ENCODE measurements around the gene PIR.
A peak's percentile ranks its signal among the peaks of the same experiment; 100 is the strongest.

PIR gene

DNA sequence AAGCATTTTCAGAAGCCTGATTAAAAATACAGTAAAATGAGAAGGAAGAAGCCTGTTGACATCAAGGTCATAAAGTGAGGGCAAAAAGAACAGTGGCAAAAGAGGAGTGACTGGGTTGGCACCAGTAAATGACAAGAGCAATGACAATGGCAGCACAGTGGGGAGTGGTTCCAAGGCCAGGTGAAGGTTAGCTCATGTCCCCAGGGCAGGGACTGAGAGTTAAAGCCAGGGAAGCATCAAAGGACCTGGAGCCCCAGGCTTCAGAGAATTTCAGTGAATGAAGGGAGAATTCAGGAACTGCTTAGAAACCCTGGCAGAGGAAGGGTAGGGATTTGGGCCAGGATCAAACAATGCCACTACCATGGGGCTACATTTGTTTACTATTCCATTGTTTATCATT is 149.0 kb downstream of the PIR start:
- DNase-seq (ENCODE audit: low spot score): no peak

DNA sequence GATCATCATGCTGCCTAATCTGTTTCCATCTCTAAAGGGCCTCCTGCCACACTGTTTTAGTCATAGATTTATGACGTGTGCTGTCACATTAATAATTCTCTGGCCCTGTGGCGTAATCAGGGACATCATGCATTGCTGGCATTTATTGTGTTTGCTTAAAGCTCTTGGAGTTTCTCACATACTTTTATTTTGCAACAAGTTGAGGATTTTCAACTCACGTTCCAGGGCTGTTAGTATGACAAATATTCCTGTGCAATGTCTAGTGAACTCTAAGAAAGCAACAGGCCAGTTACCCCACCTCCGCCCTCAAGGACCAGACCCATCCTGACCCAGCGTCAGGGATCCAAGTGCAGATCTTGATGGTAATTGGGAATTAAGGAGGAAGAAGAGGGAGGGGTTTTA is 150.1 kb downstream of the PIR start:
- no peak for DNase-seq (ENCODE audit: low spot score)

DNA sequence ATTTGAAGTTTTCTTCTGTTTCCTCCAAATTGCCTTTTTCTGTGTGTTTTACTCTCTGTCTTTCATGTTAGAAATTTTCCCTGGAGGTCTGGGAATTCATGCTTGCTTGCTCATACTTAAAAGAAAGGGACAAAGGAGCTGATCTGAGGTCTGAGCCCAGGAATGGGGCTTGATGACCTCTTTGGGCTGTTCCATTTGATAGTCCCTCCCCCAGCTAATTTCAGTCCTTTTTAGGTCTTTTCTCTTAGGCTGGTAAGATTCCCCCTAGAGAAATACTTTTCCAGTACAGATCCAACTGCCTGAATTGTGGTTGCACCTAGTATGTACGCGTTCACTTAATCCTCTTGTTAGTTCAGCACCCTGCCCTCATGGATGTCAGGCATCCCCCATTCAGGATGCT is 152.3 kb downstream of the PIR start:
- no peak for DNase-seq (ENCODE audit: low spot score)

DNA sequence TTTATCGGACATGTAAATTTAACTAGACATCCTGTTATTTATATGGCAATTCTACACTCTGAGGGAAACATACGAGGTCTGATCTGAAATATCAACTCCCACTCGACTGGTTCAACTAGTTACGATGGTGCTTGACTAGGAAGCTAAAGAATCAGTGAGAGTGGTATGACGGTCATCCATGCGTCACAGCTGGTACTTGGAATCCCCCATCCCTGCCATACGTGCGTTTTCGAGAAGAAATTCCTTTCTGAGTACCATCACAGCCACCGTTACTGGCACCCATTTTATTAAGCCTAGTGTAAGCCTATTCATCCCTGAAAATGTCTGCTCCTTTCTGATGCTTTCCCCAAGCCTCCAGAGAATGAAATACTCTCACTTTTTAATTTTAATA is 157.1 kb downstream of the PIR start:
- DNase-seq (ENCODE audit: low spot score): no peak

DNA sequence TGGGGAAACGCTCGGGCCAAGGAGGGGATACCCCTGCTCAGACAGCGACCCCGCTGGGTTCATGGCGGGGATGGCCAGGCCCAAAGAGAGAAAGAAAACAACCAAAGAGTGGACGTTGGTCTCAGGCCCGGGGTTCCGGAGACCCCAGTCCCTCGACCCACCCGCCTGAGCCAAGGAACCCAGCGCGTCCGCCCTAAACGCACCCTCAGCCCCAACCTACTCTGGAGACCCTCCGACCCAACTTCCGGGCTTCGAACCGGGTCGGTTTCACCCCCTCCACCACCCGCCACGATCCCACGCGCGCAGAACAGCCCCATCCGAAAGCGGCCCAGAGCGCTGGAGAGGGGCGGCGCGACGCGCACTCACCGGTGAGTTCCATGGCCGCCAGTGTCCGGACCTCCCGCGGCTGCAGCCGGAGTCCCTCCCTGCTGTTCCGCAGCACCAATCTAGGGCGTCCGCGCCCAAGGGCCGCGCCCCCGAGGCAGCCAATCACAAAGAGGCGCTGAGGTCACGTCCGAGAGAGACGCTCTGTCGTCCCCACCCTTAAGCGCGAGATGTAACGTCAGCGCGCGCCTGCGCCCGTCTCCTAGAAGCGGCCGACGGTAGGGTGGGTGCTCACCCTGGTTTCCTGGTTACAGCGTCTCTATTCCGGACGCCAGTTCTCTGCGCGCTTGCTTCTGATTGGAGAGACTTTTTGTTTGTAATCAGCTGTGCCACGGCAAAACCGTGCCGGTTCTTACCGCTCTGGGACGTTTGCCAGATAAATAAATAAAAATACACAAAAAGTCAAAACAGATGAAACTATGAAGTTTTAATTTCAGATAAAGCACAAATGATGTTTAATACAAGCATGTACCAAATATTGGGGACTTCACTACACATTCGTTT is 157.8 kb downstream of the PIR start, which contains the start of gene PIGA:
Gene PIGA (minus strand): TSS at position 389 of the 888 bp plus-strand sequence. CDS start 3,593 bp downstream, outside the sequence.
- DNase-seq (ENCODE audit: low spot score): peak; percentile 90

Measured in left forelimb (tissue), 1 donor.